ENCODE data around the gene USP21.

USP21 gene

DNA sequence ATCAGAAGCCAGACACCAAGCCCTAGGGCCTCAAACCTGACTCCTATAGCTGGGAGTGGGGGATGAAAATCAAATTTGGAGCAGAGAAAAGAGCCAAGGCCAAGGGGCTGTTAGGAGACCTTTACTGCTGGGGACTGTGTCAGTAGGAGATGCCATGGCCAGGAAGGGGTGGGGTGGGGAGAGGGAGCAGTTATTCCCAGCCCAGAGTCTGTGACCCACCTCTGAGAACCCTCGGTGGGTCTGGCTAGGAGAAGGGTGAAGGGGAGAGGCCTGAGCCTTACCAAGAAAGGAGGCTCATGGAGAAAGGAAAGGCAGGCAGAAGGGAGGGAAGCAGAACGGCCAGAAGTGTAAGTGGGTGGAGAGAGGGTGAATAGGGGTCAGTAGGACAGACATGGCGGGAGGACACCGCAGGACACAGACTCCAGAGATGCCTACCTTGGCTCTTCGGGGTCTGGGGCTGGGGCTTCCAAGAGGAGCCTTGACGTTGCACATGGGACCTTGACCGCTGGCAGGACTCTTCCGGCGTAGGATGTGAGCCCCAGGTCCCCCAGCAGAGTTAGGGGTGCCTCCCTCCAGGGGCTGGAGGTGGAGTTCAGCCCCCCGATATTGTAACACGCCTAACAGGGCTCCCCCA, 38.4 kb downstream of the USP21 start:
- Histone ChIP-seq H3K4me1 (ENCODE audit: insufficient read depth, low read length) (peaks cover 14% of the 10 kb centered on the region), H3K27ac (ENCODE audit: low read length) (no peak overlapping the region), H3K4me3 (ENCODE audit: low read depth in 1 of 2, low read length in 2 of 2) (no peak overlapping the region), H3K4me2 (ENCODE audit: insufficient read depth, low read length) (no peak overlapping the region), H2AFZ (ENCODE audit: low read depth, low read length) (no peak overlapping the region), H3K27me3 (ENCODE audit: insufficient read depth, low read length, poor library complexity) (no peaks in the 10 kb centered on the region), H3K79me2 (ENCODE audit: insufficient read depth, low read length) (peaks cover 5% of the 10 kb centered on the region), H3K9ac (ENCODE audit: low read depth, low read length) (no peak overlapping the region), H3K36me3 (ENCODE audit: insufficient read depth, low read length) (no peaks in the 10 kb centered on the region; the same call in 1 of the 2 replicates), H4K20me1 (ENCODE audit: insufficient read depth, low read length) (no peaks in the 10 kb centered on the region), H3K9me3 (ENCODE audit: insufficient read depth, low read length, severe bottlenecking) (no peaks in the 10 kb centered on the region)
- TF ChIP-seq, protein P1, sequence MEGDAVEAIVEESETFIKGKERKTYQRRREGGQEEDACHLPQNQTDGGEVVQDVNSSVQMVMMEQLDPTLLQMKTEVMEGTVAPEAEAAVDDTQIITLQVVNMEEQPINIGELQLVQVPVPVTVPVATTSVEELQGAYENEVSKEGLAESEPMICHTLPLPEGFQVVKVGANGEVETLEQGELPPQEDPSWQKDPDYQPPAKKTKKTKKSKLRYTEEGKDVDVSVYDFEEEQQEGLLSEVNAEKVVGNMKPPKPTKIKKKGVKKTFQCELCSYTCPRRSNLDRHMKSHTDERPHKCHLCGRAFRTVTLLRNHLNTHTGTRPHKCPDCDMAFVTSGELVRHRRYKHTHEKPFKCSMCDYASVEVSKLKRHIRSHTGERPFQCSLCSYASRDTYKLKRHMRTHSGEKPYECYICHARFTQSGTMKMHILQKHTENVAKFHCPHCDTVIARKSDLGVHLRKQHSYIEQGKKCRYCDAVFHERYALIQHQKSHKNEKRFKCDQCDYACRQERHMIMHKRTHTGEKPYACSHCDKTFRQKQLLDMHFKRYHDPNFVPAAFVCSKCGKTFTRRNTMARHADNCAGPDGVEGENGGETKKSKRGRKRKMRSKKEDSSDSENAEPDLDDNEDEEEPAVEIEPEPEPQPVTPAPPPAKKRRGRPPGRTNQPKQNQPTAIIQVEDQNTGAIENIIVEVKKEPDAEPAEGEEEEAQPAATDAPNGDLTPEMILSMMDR (IDR thresholded peaks at IDR 0.05; ENCODE audit: borderline replicate concordance, extremely low read depth, low read length, poor library complexity, severe bottlenecking), result no peak
- TF ChIP-seq EZH2 (IDR thresholded peaks at IDR 0.05; ENCODE audit: borderline replicate concordance, low read depth, low read length, severe bottlenecking), result no peak
- no peak for DNase-seq
- ATAC-seq (ENCODE audit: insufficient read depth, low read depth), result no peak

DNA sequence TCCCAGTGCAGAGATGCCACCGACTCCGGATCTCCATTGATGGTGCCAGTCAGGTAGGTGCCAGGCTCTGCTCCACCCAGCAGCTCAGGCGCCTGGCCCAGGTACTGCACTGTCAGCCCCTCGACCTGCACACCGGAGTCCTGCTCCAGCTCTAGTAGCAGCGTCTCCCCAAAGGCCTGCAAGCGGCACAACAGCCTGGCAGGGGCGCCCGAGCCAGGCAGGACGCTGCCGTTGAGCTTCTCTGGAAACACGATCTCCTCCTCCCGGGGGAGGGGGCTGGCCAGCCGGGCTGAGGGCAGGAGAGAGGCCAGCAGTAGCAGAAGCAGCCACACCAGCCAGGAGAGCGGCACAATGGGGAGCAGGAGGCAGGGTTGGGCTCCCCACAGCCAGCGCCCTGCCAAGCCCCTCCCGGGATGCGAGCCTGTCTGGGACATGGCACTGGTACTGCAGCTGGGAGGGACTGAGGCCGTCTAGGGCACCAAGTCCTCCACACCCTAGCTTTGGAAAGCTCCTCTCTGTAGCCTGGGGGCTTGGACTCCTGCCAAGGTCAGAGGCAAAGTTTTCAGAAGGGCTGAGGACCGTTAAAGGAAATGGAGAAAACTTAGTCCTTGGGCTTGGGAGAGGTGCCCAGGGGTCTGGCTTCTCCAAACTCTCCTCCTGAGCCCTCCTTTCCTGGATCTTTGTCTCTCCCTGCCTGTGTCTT, 39.0 kb downstream of the USP21 start:
- Histone ChIP-seq H3K9ac (ENCODE audit: low read depth, low read length) (no peak overlapping the region), H3K4me3 (ENCODE audit: low read depth in 1 of 2, low read length in 2 of 2) (no peak overlapping the region), H3K4me1 (ENCODE audit: insufficient read depth, low read length) (peaks cover 18% of the 10 kb centered on the region), H3K9me3 (ENCODE audit: insufficient read depth, low read length, severe bottlenecking) (no peaks in the 10 kb centered on the region), H3K79me2 (ENCODE audit: insufficient read depth, low read length) (peaks cover 12% of the 10 kb centered on the region), H3K36me3 (ENCODE audit: insufficient read depth, low read length) (peaks cover 2% of the 10 kb centered on the region), H4K20me1 (ENCODE audit: insufficient read depth, low read length) (no peaks in the 10 kb centered on the region), H3K4me2 (ENCODE audit: insufficient read depth, low read length) (no peak overlapping the region), H3K27ac (ENCODE audit: low read length) (no peak overlapping the region), H2AFZ (ENCODE audit: low read depth, low read length) (no peak overlapping the region), H3K27me3 (ENCODE audit: insufficient read depth, low read length, poor library complexity) (no peaks in the 10 kb centered on the region)
- DNase-seq, result no peak
- TF ChIP-seq, protein P1 (IDR thresholded peaks at IDR 0.05; ENCODE audit: borderline replicate concordance, extremely low read depth, low read length, poor library complexity, severe bottlenecking), result no peak
- TF ChIP-seq EZH2 (IDR thresholded peaks at IDR 0.05; ENCODE audit: borderline replicate concordance, low read depth, low read length, severe bottlenecking), result no peak
- no peak for ATAC-seq (ENCODE audit: insufficient read depth, low read depth)

DNA sequence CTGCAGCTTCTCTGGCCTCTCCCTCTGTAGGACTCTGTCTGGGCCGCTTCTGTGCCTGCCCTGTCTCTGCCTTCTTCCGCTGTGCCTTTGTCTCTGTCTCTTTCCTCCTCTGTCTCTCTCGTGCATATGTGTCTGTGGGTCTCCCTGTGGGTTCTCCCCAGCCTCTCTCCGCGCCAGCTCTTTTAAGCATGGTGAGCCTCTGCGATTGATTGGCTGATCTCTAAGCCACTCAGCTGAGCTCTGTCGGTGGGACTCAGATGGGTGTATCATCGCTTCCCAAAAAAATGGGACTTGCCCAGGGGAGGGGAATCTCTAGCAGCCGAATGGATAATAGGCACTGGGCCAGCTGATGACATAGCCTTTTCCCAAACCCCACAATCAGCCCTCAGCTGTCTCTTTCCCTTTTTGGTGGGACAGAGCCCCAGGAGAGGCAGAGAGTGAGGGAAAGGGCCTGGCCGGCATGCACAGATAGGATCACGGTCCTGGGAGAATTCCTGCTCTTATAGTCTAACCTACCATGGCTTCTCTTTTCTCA, 39.7 kb downstream of the USP21 start, which contains the start of gene ADAMTS4:
TSS of gene ADAMTS4 (minus strand) at position 158 of the 535 bp plus-strand sequence. CDS start 427 bp downstream, outside the sequence.
- H3K4me2 ChIP-seq (ENCODE audit: insufficient read depth, low read length), result no peak within 1 kb of the TSS
- no peak within 1 kb of the TSS for H3K4me3 ChIP-seq (ENCODE audit: low read depth in 1 of 2, low read length in 2 of 2)
- no peak within 1 kb of the TSS for H3K9ac ChIP-seq (ENCODE audit: low read depth, low read length)
- no peak within 1 kb of the TSS for H2AFZ ChIP-seq (ENCODE audit: low read depth, low read length)
- no peaks in the 10 kb centered on the region for H3K27me3 ChIP-seq (ENCODE audit: insufficient read depth, low read length, poor library complexity)
- DNase-seq (no peak), ATAC-seq (ENCODE audit: insufficient read depth, low read depth) (no peak)
- peaks cover 8% of the 10 kb centered on the region for H3K36me3 ChIP-seq (ENCODE audit: insufficient read depth, low read length)
- no peaks in the 10 kb centered on the region for H4K20me1 ChIP-seq (ENCODE audit: insufficient read depth, low read length)
- TF ChIP-seq, protein P1 (IDR thresholded peaks at IDR 0.05; ENCODE audit: borderline replicate concordance, extremely low read depth, low read length, poor library complexity, severe bottlenecking), result no peak
- peaks cover 18% of the 10 kb centered on the region for H3K79me2 ChIP-seq (ENCODE audit: insufficient read depth, low read length)
- no peak within 1 kb of the TSS for H3K27ac ChIP-seq (ENCODE audit: low read length)
- H3K4me1 ChIP-seq (ENCODE audit: insufficient read depth, low read length), result peaks cover 25% of the 10 kb centered on the region
- H3K9me3 ChIP-seq (ENCODE audit: insufficient read depth, low read length, severe bottlenecking), result no peaks in the 10 kb centered on the region
